Mesothelial cell of epicardium (in vitro differentiated cells): ENCODE measurements around the gene SYTL2. TPM values are rescaled to one million over a fixed set of nuclear protein-coding genes. Genes with fewer than 3 reads are reported as not detected.

Source experiments
- DNase-seq, 2 experiments: peaks; one replicate each; pipeline ENCODE4 v3.0.0; 2021; ENCODE audit warnings: low spot score in 2 of 2; ENCODE audit not compliant: unreplicated experiment in 2 of 2
- H3K27ac Mint-ChIP-seq: 2 replicates; pipeline ENCODE4 v1.8.0; 2021; ENCODE audit warnings: mixed read lengths
- H3K27me3 Mint-ChIP-seq: 2 replicates; pipeline ENCODE4 v1.8.0; 2021; ENCODE audit warnings: low read depth, mixed read lengths
- H3K36me3 Mint-ChIP-seq: 2 replicates; pipeline ENCODE4 v1.8.0; 2021; ENCODE audit warnings: mixed read lengths
- H3K4me1 Mint-ChIP-seq: 2 replicates; pipeline ENCODE4 v1.8.0; 2021; ENCODE audit warnings: mixed read lengths
- H3K4me3 Mint-ChIP-seq: 2 replicates; pipeline ENCODE4 v1.8.0; 2021; ENCODE audit warnings: mild to moderate bottlenecking, moderate library complexity, mixed read lengths
- H3K9me3 Mint-ChIP-seq: 2 replicates; pipeline ENCODE4 v1.8.0; 2021; ENCODE audit warnings: mixed read lengths
- CTCF ChIP-seq: fragments of 200-600 bp; sonication (generic); IDR thresholded peaks from one replicate; pipeline ENCODE4 v1.5.0; 2021; ENCODE audit warnings: antibody characterized with exemption; ENCODE audit not compliant: unreplicated experiment
- total RNA-seq: library from RNA; stranded (reverse); gene quantifications from 3 replicates; pipeline ENCODE4 v1.2.1, GENCODE V29; 2021

Gene SYTL2
- total RNA-seq, 1 donor from 2014 or later: 9.9 TPM

GRCh38 chr11:85776951-85777602 is 33.9 kb downstream of the SYTL2 start:
- DNase-seq: no peak
- Mint-ChIP-seq H3K4me1 (peaks cover 24% of the 10 kb centered on the region), H3K4me3 (no peak overlapping the region), H3K27ac (no peak overlapping the region), H3K9me3 (peaks cover 6% of the 10 kb centered on the region), H3K36me3 (no peaks in the 10 kb centered on the region), H3K27me3 (no peaks in the 10 kb centered on the region)
- TF ChIP-seq CTCF: no peak

GRCh38 chr11:85774256-85775101 is 36.5 kb downstream of the SYTL2 start:
- H3K27me3 Mint-ChIP-seq: no peaks in the 10 kb centered on the region
- no peak overlapping the region for H3K4me3 Mint-ChIP-seq
- no peak for TF ChIP-seq CTCF
- H3K36me3 Mint-ChIP-seq: no peaks in the 10 kb centered on the region
- no peak for DNase-seq
- peaks cover 18% of the 10 kb centered on the region for H3K4me1 Mint-ChIP-seq
- no peak overlapping the region for H3K27ac Mint-ChIP-seq
- H3K9me3 Mint-ChIP-seq: peaks cover 14% of the 10 kb centered on the region

GRCh38 chr11:85772695-85773094 is 38.2 kb downstream of the SYTL2 start:
- Mint-ChIP-seq H3K27ac (peak overlapping the region; percentile 59), H3K4me3 (no peak overlapping the region), H3K36me3 (no peaks in the 10 kb centered on the region), H3K4me1 (peaks cover 19% of the 10 kb centered on the region), H3K9me3 (peaks cover 21% of the 10 kb centered on the region), H3K27me3 (no peaks in the 10 kb centered on the region)
- no peak for TF ChIP-seq CTCF
- no peak for DNase-seq

- peaks cover 19% of the 10 kb centered on the region for H3K4me1 Mint-ChIP-seq
- no peak overlapping the region for H3K4me3 Mint-ChIP-seq
- peaks cover 21% of the 10 kb centered on the region for H3K9me3 Mint-ChIP-seq
- no peak overlapping the region for H3K27ac Mint-ChIP-seq
- no peaks in the 10 kb centered on the region for H3K36me3 Mint-ChIP-seq
- no peak for TF ChIP-seq CTCF
- no peak for DNase-seq
- no peaks in the 10 kb centered on the region for H3K27me3 Mint-ChIP-seq
Measured at GRCh38 chr11:85771568-85771967, 39.4 kb downstream of the SYTL2 start.

- peaks cover 14% of the 10 kb centered on the region for H3K9me3 Mint-ChIP-seq
- no peak for TF ChIP-seq CTCF
Measured at GRCh38 chr11:85769771-85770170, 41.2 kb downstream of the SYTL2 start.

More at GRCh38 chr11:85769771-85770170, 41.2 kb downstream of the SYTL2 start:
- H3K4me1 Mint-ChIP-seq: peaks cover 22% of the 10 kb centered on the region
- H3K27ac Mint-ChIP-seq: no peak overlapping the region
- no peak overlapping the region for H3K4me3 Mint-ChIP-seq
- no peak for DNase-seq
- H3K27me3 Mint-ChIP-seq: no peaks in the 10 kb centered on the region
- H3K36me3 Mint-ChIP-seq: no peaks in the 10 kb centered on the region
